GM21528 (cell line): ENCODE data around the gene SLC9A9.

Experiments used
- ATAC-seq: cut with Tn5 transposase; IDR thresholded peaks from one replicate; pipeline ENCODE4 v1.9.1; 2021; ENCODE audit warnings: mild to moderate bottlenecking, moderate library complexity; ENCODE audit not compliant: unreplicated experiment, low FRiP score

The SLC9A9 gene

DNA sequence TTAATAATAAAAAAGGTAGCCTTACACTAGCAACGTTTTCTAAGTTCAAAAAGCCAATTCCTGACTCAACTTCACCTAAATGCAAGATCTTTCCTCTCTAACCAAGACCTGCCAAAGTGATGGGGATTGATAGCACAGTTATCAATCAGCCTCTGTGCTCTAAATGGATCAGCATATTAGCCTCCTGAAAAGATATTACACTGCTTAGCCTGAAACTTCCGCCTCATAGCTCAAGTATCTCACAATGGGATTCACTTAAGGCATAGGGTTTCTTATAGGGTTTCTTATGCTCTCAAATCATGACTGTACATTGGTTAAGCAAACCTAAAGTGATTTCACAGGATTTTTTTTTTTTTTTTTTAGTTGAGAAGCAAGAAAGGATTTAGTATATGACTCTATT, 436 bp upstream of the SLC9A9 start:
- ATAC-seq, result no peak

DNA sequence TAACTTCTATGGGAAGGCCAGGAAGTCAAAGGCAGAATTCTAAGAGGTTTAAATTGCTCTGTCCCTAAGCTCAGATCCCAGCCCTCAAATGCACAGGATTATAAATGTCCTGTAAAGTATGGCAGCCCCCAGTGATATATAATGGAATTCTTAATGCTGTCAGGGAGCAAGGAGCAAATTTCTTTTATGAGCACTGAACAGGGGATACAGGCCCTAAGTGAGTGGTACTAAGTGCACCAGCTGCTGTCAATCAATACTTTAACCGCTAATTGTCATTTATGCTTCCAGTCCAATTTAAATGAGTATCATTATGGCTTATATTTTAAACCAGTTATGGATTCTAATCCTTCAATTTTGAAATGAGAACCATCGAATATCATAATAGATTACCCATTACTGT, 4.7 kb downstream of the SLC9A9 start:
- no peak for ATAC-seq

DNA sequence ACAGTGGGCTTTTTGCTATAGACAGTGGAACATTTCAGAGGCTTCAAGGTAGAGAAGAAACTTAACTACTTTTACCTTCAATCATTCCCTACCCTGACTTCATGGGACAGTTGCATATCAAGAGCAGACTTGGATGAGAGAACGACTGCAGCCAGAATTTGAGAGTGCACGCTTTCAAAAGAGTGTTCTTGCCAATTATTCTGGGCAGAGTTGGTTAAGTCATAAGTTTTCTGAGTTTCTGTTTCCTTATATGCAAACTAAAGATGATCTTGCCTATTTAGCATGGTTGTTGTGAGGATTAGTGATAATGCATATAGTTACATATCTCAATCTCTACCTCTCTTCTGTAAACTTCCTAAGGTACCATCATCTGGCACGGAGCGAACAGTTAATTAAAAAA, 7.6 kb downstream of the SLC9A9 start:
- no peak for ATAC-seq

DNA sequence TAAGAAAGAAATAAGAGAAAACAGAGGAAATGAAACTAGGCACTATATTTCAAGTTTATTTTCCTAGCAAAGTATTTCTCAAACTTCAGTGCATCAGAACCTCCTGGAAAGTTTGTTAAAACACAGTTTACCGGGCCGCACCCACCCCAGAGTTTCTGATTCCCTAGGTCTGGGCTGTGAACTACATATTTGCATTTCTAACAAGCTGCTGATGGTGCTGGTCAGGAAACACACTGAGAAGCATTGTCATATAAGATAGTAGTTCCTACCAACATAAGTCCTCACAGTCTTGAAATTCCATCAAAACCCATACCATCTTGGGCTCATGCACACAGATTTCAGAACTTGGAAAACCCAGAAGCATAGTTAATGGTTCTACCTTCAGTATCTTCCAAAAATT, 8.3 kb downstream of the SLC9A9 start:
- ATAC-seq, result peak; percentile 65

DNA sequence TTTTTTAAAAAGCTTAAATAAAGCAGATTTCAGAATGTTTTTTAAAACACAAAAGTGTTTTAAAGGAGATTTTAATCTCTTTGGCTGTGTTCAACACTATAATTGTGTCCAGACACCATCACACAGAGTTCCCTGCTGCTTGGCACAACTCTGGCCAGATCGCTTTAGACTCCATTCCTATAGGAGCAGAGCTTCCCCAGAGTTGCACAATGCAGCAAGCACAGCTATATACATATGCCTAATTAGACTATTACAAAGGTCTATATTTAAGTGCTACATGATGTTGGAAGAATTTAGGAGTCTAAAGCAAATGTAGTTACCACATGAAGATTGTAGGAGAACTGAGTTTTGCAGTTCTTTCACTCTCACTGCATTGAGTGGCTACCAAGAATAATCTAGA, 11.2 kb downstream of the SLC9A9 start:
- ATAC-seq, result no peak

DNA sequence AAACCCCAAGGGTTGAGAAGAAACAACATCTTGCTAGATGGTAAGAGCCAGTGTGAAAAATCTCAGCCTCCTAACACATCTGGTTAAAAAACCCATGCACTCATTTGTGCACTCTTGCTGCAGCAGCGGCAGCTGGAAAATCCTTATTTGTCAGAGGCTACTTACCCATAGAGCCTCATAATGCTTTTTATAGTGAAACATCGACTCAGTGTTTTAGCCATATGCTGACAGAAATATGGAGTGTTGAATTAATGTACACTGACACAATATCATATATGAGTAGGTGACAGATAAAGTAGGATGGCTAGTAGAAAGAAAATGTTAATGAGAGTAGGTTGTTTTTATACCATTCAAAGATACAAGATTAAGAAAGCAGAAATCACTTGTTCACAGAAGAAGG, 13.0 kb downstream of the SLC9A9 start:
- ATAC-seq, result no peak

DNA sequence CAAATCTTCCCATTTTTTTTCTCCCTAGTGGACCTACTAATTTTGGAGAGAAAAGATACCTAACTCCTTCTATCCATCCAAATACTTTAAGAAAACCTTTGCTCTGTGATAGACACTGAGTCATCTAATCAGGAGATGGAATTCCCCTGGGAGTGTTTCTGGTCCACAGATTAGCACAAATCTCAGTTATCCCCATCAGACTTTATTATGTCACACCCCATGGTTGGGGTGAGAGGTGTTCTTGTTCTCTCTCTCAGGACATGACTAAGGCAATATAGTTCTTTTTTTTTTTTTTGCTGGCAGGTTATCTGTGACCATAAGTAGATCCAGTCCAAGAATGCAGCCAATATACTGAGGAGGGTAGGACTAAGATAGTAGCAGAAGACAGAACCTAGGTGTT, 15.8 kb downstream of the SLC9A9 start:
- peak; percentile 51 for ATAC-seq

DNA sequence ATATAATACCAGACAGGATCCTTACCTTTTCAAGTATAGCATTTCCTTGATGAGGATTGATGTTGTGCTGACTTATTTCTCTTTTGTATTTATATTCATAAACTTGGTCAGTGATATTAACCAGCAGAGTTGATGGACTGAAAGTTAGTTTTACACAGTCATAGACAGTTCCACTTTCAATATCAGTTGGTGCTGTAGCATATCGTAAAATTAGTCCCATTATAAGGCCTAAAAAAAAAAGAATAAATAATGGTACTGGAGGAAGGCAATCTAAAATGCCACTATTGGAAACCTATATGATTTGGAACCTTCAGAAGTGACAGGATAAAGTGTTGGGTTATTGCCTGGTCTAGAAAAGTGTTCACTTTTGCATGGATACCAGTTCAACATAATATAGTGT, 16.3 kb downstream of the SLC9A9 start:
- ATAC-seq, result peak; percentile 85

DNA sequence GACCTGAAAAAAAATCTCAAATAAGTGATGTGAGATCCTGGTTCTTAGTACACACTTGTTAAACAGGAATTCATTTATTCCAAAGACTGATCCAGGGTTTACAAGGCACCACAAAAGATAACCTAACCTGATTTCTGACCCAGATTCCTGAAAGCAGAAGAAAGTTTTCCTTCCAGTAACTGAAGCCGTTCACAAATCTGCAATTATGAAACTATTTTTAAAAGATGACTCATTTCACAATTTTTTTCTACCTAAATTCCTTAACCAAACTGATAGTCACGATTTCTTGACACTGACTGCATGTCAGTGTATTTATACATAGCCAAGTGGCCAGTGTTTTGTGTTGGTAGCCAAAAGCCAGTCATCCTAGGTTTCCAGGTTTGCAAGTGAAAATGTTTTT, 17.1 kb downstream of the SLC9A9 start:
- ATAC-seq, result no peak

DNA sequence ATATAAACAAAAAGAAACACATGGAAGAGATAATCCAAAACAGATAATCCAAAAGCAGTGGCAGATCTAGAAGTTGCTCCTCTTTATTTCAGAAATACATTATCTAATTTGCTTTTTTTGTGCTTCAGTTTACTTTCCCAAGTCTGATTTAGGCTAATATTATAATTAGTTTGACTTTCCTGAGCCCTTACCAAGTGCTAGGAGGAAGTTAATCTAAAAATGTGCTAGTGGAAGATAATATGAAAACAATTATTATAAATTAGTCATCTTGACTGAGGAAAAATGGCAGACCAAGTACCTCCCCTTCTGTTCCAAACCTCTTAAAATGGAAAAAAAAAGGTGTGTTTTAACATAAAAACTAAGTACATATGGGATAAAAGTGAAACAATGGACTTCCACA, 17.5 kb downstream of the SLC9A9 start:
- no peak for ATAC-seq

DNA sequence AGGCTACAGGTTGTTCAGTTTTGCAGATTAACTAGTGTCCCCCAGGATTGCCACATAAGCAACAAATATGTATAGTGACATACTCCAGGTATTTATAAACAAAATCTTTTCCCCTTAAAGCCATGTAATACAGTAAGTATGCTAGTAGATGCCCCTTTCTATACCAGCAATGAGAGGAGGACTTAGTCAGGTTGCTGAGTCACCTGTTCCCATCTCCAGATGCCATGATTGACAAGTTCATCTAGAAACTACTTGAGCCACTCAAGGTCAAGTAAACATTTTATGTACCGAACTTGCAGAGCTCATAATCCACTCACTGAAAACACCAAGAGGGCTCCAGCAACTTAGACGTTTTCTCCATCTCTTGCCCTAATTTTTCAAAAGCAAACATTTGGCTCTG, 18.2 kb downstream of the SLC9A9 start:
- no peak for ATAC-seq

DNA sequence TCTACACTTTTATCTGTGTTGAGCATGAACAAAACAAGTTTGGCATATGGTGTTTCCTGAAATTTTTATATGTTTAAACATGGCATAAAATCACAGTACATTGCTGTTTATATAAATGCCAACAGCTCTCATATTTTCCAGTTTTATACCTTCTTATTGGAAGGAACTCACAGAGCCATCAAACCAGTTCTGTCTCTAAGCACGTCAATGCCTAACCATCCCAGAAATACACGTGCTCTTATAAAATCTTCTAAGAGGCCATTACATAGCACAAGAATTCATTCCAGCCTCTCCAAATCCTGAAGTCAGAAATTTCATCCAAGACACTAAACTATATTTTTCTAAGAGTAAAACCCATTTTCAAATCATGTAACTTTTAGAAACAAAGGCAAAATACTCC, 20.8 kb downstream of the SLC9A9 start:
- ATAC-seq, result no peak

DNA sequence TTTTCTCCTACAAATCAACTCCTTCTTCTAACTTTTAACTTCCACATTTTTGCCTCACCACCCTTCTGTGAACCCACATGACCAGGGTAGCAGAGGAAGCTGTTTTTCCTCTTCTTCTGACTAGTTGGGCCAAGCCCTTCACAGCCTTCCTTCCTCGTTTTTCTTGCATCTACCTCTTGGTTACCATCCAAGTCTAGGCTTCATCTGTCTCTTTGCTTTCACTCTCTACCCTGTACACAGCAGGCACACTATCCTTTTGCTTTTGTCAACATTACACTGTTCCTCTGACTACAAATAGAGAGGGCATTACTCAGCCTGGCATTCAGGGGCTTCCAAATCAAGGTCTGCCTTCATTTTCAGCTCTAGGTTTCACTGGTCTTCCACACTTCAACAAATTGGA, 22.0 kb downstream of the SLC9A9 start:
- ATAC-seq, result no peak

DNA sequence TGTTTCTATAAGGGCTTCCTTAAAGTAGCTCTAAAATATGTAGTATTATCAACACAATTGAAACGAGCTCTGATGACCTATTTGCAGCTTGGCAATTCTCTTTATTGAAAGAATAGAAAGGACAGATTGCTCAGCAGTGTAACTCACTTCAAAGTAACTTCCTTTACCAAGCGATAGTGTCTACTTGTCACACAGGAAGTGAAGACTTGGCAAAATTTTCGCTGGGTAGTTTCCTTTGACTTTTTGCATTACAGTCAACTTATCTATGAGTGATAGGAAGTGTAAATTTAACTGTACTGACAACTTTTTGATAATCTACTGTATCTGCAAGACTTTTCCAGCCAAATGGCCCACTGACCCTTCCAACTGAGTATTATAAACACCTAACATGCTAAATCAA, 22.8 kb downstream of the SLC9A9 start:
- peak; percentile 64 for ATAC-seq

DNA sequence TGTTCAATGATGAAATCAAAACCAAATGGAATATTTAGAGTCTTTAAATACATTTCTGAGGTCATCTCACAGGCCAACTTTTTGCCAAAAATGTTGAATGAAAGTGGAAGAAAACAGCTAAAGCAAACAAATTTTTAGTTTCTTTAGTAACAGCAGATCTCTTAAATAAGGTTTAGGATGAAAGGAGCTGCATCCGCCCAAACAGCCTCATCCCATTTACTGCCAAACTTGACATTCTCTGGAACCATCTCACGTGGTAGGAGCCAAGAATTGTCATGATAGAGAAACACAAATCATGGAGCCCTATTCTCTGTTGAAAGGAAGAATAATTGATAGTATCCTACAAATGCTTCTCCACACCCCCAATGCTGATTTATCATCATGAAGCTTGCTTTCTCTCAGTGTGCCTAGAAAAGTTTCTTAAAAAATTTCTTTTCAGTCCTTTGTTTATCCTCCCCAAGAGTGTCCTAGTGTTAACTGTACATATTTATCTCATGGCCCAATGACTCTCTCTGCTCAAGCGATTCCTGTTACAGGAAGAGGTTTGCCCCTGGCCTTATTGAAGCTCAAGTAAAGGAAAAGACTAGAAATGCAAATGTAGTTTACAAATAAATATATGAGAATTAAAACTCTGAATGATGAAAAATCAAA, 23.4 kb downstream of the SLC9A9 start:
- ATAC-seq, result no peak

DNA sequence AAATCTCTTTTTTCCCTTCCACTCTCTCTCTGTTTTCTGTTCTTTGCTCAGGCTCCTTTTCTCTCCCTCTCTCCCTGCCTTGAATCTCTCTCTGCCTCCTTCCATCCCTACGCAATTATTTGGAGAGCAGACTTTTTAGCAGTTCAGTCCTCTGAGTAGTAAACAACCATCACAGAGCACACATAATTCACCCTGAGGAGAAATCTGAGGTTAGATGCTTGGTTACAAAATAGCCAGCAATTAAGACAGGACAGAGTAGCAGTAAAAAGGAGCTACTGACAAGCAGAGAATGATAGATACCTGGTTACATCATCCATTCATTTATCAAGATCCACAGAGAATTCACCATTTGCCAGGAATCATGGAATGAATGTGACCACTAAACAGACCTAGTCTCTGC, 25.5 kb downstream of the SLC9A9 start:
- ATAC-seq, result no peak

DNA sequence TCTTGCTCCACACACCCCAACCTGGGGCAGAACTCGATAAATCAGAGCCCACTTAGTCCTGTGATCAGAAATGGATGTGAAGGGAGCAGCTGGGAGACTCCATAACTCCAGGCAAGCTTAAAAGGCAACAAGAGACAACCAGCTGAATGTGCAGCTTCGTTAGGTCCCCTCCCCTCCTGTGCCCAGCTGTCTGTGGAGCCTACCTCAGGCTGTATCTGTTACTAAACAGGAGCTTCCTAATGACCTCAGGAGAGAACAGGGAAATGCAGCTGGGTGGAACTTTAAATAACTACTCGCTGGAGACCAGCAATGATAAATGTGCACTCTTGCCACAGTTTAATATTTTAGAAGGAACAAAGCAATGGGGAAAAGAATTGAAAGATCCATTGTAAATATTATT, 25.9 kb downstream of the SLC9A9 start:
- ATAC-seq, result no peak

DNA sequence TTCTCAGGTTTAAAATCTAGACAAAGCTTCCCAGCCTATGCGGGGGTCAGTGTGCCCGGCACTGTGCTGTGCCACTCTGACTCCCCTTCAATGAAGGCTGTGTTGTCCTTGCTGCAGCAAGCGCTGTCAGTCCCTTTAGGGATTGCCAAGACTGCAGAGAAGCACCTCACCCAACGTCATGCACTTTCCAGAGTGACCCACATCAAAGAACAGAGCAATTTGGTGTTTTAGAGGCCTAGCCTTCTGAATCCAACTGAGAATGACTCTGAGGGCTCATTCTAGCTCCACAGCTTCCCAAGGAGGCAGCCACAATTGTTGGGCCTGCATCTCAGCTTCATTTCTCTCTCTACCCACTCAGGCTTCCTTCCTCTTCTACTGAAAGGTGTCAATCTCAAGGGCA, 26.4 kb downstream of the SLC9A9 start:
- ATAC-seq, result no peak

DNA sequence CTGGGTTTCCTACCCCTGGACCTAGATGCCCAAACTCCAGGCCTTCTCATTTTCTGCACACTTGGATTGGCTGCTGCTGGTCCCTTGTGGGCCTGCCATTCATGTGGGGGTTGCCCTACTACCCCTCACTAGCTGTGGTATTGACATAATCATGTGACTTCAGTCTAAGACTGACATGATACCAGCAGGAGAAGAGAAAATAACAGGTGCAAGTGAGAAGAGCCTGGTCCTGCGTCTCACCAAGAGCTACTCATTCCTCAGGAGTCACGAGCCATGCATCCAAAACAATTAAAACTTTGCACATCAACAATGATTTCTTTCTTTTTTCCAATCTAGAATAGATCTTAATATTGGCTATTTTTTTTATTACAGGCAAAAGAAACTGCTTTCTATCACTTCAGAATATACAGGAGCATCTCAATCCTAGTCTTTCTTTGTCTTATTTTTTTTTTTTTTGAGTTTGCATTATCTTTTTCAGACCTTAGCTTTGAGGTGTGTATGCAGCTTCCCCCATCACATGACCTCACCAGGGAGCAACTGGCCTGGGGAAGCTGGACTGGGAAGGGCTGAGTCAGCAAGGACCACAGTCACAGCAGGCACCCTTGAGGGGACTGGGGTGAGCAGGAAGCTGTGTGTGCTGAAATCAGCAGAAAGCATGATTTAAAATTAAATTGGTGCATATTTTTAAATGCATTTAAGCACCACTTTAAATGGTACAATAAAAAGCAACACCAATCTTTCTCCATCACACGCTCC, 27.6 kb downstream of the SLC9A9 start:
- ATAC-seq, result no peak

DNA sequence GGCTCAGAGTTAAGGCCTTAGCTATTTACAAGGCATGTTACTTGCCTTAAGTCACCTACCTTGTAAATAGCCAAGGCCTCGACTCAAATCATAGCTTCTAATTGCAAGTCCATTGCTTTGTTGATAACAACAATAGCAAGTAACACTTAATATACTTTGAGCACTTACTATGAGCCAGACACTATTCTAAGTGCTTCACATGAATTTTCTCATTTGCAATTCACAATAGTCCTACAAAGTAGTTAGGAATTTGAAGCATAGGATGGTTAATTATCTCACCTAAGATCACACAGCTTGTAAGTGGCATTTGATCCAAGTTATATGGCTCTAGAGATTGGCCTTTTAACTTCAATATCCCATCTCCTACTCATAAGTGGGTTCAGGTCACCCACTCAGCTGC, 28.4 kb downstream of the SLC9A9 start:
- no peak for ATAC-seq

DNA sequence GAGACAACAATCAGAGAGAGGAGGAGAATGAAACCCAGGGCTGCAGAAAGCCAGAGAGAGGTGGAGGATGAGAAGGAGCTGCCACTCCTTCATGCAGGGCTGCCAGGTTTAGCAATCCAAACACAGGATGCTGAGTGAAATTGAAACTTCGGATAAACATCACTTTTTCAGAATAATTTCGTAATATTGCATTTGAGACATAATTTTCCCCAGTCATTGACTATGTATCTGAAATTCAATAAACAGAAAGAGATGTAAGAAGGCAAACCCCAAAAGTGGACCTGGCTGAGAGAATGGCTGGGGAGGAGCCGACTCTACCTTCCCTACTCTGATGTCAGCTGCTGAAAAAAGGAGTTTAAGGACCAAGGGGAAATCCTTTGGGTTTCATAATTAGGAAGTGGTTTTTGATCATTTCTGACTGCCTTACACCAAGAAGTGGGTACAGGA, 33.8 kb downstream of the SLC9A9 start:
- no peak for ATAC-seq

DNA sequence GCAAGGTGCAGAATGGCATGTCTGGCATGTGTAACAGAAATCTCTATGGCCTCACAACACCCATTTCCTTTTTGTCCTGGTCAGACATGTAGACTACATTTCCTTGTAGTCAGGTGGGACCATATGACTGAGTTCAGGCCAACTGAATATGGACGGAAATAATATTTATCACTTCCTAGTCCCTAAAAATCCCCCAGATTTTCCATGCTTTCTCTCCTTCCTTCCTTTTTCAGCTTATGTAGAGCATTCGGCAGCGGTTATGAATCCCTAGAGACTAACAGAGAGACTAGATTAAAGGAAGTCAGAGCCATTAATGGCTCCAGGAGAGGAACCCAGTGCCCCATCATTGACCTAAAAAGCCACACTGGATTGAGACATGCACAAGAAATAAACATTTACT, 35.8 kb downstream of the SLC9A9 start:
- ATAC-seq, result no peak
